HG03196 (cell line): ENCODE measurements around the gene G6PC2.
A peak's percentile ranks its signal among the peaks of the same experiment; 100 is the strongest.
"Not testable (repeated sequence)": the region's sequence is repeated elsewhere in the genome, so short reads cannot be mapped to it uniquely, and the experiment has no call there.

ENCODE experiments used
- ATAC-seq: cut with Tn5 transposase; IDR thresholded peaks from one replicate; pipeline ENCODE4 v1.9.1; 2021; ENCODE audit not compliant: unreplicated experiment

Gene G6PC2, protein sequence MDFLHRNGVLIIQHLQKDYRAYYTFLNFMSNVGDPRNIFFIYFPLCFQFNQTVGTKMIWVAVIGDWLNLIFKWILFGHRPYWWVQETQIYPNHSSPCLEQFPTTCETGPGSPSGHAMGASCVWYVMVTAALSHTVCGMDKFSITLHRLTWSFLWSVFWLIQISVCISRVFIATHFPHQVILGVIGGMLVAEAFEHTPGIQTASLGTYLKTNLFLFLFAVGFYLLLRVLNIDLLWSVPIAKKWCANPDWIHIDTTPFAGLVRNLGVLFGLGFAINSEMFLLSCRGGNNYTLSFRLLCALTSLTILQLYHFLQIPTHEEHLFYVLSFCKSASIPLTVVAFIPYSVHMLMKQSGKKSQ

DNA sequence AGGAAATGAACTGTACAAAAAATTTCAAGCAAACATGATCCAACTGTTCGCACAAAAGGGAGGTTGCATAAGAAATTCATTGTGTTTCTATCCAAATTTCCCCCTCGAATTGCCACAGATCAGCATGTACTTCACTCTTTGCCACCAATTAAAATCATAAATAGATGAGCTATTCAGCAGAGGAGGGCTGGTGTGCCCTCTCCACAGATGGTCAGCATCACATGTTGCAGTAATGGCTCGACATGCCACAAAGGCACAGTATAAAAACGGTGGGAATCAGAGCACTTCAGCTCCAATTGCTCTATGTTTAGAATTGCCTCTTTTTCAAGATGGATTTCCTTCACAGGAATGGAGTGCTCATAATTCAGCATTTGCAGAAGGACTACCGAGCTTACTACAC lies at the start of gene G6PC2:
G6PC2 (plus strand) TSS at position 289 of the 400 bp plus-strand sequence; CDS start at position 330, 41 bp downstream.
- ATAC-seq: no peak

DNA sequence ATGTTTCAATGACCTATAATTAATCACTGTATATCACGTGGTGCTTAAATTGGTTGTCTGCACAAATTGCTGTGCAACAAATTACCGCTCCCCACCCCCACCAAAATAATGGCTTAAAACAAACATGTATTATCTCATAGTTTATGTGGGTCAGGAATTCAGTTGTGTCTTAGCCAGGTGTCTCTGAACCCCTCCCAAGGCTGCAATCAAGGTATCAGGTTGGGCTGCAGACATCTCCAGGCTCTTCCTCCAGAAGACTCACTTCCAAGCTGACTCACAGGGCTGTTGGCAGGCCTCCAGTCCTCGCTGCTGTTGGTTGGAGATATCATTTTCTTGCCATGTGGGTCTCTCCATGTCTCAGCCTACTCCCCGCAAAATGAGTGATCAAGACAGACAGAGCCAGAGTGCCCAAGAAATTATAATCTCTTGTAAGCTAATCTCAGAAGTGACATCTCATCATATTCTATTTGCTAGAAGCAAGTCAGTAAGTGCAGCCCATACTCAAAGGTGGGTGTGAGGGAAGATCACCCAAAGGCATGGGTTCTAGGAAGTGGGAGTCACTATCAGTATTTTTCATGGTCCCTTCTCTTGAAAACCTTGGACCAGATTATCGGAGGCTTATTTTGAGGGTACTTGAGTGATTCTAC lies 49.3 kb upstream of the G6PC2 start:
- ATAC-seq: no peak

DNA sequence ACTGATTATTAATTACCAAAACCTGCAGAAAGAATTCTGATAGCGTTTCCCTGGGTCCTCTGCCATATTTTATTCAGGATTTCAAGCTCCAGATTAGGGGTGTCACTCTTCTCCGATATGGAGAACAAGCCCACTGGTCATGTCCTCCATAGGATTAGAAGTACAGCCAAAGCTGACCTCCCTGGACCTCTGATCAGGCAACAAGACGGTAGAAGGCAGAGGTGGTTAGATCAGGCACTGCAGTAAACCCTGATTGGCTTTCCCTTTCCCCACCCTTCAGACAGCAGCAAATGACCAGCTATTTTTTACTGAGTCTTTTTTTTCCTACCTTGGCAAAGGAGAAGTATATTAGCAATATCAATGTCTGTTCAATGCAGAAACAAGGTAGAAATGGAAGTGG lies 48.6 kb upstream of the G6PC2 start:
- no peak for ATAC-seq

DNA sequence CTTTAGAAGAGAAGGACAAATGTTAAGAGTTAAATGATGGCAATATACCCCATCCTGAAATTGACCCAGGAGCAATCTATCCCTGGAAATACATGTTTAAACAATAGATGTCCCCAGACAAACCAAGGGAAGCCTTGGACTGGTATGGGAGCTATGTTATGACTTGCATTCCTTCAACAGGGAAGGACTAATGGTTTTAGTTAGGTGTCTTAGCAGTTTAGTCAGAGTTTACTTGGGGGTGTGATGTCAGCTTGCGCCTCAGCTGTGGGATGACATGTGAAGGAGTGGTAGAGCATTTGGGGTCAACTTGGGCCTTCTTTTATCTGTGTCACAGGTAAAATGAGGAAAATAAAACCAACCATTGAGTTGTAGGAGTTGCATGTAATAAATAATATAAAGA lies 47.6 kb upstream of the G6PC2 start:
- no peak for ATAC-seq

DNA sequence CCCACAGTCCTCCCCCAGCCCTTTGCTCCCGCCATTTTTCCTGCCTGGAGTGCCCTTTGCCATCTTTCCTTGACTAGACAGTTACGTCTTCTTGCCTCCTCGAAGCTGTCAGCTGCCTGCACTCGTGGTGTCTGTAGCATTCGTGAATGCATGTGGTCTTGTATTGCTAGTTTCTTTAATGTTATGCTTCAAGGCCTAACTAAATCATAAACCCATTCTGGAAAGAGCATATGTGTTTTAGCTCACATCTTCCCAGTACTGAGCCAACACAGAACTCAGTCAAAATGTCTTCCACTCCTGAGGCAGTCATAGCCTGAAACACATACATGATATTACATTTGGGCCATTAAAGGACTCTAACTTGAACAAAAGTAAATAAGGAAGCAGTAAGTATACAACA lies 46.4 kb upstream of the G6PC2 start:
- ATAC-seq: no peak

DNA sequence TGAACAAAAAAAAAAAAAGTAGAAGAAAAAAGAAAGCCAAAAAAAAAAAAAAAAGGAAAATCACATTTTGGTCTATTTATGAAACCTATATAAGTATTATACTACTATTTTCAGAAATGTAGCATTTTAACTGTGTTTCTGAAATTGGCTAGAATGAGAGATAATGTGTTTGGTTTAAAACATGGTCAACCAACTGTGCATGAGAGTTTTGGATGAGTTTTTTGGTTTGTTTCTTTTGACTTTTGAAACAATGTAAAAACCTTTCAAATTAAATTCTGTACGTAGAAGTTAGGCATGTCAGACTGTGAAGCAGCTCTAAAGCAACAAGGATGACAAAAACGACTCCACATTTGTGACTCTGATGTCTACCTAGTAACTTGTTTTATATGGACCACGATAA lies 45.5 kb upstream of the G6PC2 start:
- ATAC-seq: no peak

DNA sequence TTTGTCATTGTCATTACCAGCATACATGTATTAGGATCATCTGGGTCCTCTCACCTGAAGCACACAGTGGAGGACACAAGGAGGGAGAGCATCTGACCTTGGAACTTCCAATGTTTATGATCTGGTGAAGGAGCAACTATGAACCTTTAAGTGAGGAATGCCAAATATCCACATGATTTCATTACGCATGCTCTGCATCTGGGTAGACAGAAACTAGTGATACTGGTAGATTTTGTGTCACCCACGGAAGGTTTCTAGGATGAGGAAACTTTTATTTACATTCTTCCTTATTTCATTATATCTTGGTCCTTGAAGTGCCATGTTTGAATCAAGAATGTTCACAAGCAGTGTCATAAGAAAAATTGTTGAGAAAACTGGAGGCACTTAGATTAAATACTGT lies 42.9 kb upstream of the G6PC2 start:
- ATAC-seq: no peak

DNA sequence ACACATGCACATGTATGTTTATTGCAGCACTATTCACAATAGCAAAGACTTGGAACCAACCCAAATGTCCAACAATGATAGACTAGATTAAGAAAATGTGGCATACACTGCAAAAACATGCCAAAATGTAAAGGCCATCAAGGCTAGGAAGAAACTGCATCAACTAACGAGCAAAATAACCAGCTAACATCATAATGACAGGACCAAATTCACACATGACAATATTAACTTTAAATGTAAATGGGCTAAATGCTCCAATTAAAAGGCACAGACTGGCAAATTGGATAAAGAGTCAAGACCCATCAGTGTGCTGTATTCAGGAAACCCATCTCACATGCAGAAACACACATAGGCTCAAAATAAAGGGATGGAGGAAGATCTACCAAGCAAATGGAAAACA lies 33.9 kb upstream of the G6PC2 start:
- ATAC-seq: not testable (repeated sequence)

DNA sequence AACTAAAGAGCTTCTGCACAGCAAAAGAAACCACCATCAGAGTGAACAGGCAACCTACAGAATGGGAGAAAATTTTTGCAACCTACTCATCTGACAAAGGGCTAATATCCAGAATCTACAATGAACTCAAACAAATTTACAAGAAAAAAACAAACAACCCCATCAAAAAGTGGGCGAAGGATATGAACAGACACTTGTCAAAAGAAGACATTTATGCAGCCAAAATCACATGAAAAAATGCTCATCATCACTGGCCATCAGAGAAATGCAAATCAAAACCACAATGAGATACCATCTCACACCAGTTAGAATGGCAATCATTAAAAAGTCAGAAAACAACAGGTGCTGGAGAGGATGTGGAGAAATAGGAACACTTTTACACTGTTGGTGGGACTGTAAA lies 30.7 kb upstream of the G6PC2 start:
- ATAC-seq: not testable (repeated sequence)

DNA sequence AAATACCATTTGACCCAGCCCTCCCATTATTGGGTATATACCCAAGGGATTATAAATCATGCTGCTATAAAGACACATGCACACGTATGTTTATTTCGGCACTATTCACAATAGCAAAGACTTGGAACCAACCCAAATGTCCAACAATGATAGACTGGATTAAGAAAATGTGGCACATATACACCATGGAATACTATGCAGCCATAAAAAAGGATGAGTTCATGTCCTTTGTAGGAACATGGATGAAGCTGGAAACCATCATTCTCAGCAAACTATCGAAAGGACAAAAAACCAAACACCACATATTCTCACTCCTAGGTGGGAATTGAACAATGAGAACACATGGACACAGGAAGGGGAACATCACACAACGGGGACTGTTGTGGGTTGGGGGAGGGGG lies 30.3 kb upstream of the G6PC2 start:
- ATAC-seq: not testable (repeated sequence)

DNA sequence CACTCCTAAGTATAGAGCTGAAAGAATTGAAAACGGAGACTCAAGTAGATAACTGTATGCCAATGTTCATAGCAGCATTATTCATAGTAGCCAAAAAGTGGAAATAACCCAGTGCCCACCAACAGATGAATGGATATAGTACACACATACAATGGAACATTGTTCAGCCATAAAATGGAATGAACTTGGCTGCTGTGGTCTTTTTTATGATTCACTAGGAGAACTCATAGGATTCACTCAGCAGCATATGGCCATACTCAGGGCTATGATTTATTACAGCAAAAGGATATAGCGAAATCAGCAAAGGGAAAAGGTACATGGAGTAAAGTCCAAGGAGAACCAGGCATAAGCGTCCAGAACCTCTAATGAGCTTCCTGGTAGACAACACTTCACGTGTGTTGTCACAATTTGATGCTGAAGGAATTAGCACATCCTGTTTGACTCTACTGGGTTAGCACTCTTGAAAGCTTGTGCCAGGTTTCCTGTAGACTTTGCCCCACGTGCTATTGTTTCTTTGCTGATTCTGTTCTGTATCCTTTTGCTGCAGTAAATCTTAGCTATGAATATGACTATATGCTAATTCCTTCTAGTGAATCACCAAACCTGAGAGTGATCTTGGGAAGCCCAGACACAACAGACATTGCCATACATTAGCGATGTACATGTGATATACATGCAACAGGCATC lies 26.6 kb upstream of the G6PC2 start:
- no peak for ATAC-seq

DNA sequence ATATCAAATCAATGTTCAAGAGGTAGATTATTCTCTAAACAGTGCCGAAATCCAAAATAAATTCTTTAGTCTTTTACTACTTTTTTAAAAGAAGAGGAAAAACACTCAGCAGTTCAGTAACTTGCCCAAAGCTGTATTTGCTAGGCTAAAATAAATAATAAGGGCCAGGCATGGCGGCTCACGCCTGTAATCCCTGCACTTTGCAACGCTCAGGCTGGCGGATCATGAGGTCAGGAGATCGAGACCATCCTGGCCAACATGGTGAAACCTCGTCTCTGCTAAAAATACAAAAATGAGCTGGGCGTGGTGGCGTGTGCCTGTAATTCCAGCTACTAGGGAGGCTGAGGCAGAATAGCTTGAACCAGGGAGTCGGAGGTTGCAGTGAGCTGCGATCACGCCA lies 18.9 kb upstream of the G6PC2 start:
- ATAC-seq: not testable (repeated sequence)

DNA sequence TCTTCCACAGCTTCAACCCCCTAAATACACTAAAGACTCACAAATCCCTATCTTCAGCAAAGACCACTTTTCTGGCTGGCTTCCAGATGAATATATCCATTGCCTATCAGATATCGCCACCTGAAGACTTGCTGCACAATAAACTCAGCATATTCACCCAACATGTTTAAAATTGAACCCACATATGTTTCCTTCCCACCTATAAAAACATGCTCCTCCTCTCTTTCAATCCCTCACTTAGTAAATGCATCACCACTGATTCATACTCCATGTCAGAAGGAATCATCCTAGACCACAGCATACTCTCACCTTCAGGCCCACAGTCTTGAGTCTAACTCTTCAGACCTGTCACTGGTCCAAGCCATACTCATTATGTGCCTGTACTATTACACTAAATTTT lies 16.1 kb upstream of the G6PC2 start:
- no peak for ATAC-seq

DNA sequence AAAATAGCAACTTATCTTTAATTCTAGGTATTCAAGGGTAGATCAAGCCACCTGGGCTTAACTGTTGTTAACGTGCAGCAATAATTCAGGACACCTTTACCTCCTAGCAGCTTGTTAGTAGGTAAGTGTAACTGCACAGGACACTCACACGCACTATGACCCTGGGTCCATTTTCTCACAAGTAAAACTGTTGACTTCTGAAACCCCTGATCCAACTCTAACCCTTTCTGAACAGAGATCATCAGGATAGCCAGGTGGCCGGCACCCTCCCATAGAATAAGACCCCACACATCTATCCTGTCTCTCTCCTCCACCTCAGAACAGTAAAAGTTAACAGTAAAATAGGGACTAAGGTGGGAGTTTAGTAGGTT lies 11.5 kb upstream of the G6PC2 start:
- ATAC-seq: peak; percentile 3

DNA sequence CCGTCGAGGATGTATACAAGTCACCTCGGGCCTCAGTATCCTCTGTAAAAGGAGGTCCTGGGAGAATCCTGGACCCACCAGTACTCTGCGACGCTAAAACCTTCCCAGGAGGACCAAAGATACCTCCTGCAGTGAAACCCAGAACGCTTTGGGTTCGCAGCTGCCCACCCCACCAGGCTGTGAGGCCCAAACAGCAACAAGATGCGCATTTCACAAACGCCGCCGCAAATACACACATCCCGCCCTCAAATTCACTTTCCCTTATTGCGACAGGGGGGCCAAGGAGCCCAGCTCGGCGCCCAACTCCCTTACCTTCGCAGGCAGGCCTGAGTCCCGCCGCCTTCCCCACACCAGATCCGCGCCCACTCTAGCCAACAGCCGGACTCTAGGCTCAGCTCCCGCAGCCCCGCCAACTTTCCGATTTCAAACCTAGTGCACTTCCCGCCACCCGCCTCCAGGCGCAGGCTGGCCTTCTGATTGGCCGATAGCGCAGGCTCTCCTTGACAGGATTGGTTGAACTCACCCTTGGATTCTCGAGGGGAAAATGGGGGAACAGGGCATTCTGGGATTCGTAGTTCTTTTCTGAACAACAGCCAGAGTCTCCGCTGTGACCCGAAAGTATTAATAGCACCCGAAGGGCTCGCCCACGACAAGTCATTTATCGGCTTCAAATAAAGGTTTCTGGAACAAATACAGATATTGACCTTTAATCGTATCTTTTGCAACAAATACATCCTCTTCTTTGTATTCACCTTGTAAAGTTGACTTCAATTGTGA lies 10.9 kb upstream of the G6PC2 start, which contains the start of gene SPC25:
SPC25 (minus strand) TSS at position 425 of the 777 bp plus-strand sequence. CDS start 911 bp downstream, outside the sequence.
- ATAC-seq: peak; percentile 100

DNA sequence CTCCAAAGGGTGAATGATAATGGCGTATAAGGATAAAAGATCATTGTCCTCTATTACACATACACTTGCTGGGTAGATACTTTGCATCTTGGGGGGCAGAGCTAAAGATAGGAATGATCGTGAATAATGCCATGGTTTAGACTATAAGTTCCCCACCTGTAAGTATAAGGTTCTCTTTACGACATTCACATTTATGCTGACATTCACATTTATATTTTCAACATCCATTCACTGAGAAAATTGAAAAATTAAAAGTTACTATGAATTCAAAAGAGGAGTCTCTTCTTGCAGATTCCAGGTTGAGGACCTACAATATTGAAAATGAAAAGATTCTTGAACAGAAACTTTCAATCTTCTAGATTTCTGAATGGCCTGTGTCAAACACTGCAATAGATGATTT lies 8.8 kb upstream of the G6PC2 start:
- ATAC-seq: no peak

DNA sequence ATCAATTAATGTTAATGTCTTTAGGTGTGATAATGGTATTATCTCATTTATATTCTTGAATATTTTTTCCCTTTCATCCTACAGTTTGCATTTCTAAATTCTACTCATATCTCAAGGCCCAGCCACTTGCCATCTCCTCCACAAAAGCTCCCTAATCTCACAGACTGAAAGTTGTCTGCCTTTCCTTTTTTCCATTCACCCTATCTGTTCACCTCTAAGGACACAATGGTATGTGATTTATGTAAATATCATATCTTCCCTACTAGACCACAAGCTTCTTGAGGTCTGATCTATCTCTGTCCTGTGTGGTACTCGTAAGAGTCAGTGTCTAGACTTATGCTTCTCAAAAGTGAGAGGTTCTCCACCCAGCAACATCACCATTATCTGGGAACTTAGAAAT lies 7.0 kb upstream of the G6PC2 start:
- ATAC-seq: no peak

DNA sequence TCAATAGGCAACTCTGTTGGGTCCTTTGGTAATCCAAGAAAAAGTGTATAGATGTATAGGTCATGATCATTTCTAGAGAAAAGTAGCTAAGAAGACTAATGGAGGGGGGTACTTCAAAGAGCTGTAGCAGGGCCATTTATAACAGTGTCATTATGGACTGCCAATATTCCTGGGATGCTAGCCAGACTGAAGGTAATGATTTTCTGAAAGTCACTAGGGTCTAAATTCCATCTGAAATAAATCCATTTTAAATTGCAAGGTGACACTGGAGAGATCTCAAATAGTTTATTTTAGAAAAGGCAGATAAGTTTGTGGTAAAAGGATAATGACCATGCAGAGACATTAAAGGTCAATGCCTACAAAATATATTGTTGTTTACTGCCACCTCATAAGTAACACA lies 6.4 kb upstream of the G6PC2 start:
- no peak for ATAC-seq

DNA sequence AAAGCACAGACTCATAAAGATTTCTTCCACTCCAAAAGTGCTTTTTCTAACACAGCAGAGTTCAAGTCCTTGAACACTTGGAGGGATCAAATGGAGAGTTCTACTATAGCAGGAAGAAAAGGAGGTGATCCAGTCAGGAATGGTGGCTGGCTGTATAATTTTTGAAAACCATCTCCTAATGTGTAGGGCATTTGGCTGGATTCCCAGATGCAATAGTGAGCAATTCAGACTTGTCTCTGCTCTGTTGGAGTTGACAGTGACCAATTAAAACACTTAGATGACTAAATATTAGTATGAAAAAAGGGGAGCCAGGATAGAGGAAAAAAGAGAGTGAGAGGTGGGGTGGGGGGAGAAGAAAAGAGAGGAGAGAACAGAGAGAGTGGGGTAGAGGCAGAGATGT lies 5.3 kb upstream of the G6PC2 start:
- no peak for ATAC-seq

DNA sequence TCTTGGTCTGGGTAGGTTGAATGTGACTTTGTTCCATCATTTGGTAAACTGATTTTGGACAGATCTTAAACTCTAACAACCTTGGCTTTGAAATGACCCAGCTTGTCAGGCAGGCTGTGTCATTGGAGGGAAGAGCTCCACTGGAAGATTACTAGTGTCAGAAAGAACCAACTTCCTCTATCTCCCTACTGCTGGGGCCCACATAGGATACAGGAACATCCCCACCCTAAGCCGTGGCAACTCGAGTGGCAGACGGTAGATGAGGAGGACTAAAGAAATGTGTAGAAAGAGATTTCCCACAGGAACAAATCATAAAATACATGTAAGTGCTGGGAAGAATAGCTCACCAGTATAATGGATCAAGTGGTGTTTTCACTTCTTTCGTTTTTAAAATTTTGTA lies 4.3 kb upstream of the G6PC2 start:
- ATAC-seq: no peak

DNA sequence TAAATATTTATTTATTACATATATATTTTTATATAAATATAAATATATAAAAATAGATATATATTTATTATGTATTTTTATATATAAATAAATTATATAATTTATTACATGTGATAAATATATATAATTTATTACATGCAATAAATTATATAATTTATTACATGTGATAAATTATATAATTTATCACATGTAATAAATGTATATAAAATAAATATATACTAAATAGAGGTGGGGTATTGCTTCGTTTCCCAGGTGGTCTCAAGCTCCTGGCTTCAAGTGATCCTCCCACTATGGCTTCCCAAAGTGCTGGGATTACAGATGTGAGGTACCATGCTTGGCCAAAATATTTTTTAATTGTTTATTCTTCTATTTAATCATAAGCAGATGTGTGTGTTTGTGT lies 3.6 kb upstream of the G6PC2 start:
- no peak for ATAC-seq
